GM04503 (cell line): Measurements from ENCODE around the gene PTOV1.
"Not testable (repeated sequence)": the region's sequence is repeated elsewhere in the genome, so short reads cannot be mapped to it uniquely, and the experiment has no call there.

Source experiments
- DNase-seq: peaks from one replicate; pipeline ENCODE4 v3.0.0-alpha.2; 2012; ENCODE audit warnings: low read depth

The PTOV1 gene

DNA sequence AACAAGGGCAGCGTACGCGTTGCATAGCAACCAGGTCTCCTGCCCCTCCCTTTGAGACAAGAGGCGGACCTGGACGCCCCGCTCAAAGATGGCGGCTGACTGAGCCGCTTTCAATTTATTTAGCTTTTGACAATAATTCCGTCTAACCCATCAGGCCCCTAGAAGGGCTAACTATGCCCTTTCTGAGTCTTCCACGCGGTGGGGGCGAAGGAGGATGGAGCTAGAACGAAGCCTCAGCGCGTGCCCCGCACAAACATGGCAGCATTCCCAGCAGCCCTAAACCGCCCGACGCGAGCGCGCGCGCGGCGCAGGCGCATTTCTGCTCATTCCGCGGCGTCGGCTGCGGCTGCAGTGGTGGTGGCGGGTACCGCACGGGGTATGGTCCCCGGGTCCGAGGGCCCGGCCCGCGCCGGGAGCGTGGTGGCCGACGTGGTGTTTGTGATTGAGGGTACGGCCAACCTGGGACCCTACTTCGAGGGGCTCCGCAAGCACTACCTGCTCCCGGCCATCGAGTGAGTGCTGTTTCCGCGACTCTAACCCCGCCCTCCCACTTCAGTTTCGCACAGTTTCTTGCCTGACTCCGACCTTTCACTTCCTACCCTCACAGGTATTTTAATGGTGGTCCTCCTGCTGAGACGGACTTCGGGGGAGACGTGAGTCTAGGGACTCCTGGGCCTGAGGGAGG, 32.9 kb upstream of the PTOV1 start, which contains the start of gene MED25:
MED25 (plus strand) TSS at position 326 of the 685 bp plus-strand sequence; CDS start at position 379, 53 bp downstream.
- peak; percentile 53 for DNase-seq

DNA sequence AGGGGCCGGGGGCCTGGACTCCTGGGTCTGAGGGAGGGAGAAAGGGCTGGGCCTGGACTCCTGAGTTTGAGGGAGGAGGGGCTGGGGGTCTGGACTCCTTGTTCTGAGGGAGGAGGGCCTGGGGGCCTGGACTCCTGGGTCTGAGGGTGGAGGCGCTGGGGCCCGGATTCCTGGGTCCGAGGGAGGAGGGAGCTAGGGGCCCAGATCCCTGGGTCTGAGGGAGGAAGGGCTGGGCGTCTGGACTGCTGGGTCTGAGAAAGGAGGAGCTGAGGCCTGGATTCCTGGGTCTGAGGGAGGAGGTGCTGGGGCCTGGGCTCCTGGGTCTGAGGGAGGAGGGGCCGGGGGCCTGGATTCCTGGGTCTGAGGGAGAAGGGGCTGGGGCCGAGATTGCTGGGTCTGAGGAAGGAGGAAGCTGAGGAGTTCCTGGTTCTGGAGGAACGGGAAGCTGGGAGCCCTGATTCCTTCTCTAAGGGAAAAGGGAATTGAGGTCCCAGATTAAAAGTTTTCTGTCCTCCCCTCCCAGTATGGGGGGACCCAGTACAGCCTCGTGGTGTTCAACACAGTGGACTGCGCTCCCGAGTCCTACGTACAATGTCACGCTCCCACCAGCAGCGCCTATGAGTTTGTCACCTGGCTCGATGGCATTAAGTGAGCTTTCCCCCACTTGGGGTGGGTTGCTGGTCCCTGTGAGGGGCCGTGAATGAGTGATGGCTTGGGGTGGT, 32.1 kb upstream of the PTOV1 start:
- no peak for DNase-seq

GRCh38 chr19:49819452-49820115, 31.4 kb upstream of the PTOV1 start:
- DNase-seq, result not testable (repeated sequence)

GRCh38 chr19:49820125-49820524, 30.8 kb upstream of the PTOV1 start:
- DNase-seq, result no peak

- no peak for DNase-seq
Measured at GRCh38 chr19:49823472-49823871, 27.5 kb upstream of the PTOV1 start.

- no peak for DNase-seq
Measured at GRCh38 chr19:49824662-49825061, 26.3 kb upstream of the PTOV1 start.

DNA sequence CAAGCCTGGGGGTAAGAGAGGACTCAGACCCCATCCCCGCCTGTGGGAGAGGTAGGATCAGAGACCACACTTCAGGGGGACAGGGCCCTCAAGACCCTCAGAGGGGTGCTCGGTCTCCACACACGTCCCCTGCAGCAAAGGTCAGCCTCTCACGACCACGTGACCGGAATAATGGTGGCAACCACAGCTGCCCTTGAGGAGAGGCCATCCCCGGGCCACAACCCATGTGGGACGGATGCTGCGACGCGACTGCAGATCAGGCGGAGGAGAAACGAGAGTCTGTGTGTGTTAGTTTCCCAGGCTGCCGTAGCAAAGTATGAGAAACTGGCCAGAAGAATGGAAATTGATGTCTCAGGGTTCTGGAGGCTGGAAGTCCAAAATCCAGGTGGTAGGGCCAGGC, 23.9 kb upstream of the PTOV1 start:
- DNase-seq, result no peak

GRCh38 chr19:49829200-49829599, 21.8 kb upstream of the PTOV1 start:
- no peak for DNase-seq

DNA sequence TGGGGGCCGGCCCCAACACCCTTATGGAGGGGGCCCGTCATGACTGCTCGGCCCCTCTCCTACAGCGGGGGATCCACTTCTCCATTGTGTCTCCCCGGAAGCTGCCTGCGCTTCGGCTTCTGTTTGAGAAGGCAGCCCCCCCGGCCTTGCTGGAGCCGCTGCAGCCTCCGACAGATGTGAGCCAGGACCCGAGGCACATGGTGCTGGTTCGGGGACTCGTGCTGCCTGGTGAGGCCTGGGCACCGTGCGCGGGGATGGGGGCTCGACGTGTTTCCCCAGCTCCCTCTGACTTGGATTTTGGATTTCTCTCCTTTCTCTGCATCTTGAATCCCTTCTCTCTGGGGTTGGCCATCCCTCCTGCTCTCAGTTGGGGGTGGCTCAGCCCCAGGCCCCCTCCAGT, 21.2 kb upstream of the PTOV1 start:
- DNase-seq, result no peak

DNA sequence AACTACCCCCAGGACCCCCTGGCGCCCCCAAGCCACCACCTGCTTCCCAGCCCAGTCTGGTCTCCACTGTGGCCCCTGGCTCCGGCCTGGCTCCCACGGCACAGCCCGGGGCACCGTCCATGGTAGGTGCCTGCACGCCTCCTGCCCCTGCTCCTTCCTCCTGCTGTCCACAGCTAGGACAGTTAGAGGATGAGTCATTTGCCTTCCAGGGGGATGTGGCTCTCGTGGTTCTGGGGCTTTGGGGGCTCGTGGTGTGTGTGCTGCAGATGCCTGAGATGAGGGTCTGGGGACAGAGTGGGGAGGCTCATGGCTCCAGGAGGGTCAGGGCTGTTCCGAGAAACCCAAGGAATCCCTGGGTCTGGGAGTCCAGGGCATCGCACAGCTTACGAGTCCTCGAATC, 20.2 kb upstream of the PTOV1 start:
- no peak for DNase-seq

- no peak for DNase-seq
Measured at GRCh38 chr19:49831592-49831991, 19.4 kb upstream of the PTOV1 start.

GRCh38 chr19:49832556-49832955, 18.4 kb upstream of the PTOV1 start:
- DNase-seq, result no peak

DNA sequence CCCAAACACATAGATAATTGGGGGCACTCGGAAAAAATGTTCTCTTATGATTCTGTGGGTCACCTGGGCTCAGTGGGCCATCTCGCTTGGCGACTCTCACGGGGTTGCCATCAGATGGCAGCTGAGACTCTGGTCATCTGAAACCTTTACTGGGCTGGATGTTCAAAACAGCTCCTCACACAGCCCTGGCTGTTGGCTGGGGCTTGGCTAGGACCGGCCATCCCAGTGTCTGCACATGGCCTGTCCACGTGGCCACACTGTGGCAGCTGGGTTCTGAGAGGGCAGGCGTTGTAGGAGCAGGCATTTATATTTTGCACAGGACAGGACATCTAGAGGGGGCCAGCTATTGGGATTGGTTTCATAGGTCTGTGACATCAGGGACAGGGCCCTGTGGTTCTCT, 17.4 kb upstream of the PTOV1 start:
- no peak for DNase-seq

DNA sequence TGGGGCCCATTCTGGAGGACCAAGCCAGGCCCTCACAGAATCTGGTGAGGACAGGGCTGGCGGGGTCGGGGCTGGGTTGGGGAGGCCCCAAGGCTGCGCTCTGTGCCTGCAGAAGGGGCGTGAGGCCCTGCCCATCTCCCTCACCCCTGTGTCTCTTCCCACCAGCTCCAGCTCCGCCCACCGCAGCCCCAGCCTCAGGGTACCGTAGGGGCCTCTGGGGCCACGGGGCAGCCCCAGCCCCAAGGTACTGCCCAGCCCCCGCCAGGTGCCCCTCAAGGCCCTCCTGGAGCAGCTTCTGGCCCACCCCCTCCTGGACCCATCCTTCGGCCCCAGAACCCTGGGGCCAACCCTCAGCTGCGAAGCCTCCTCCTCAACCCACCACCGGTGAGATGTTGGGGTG, 15.4 kb upstream of the PTOV1 start:
- no peak for DNase-seq

DNA sequence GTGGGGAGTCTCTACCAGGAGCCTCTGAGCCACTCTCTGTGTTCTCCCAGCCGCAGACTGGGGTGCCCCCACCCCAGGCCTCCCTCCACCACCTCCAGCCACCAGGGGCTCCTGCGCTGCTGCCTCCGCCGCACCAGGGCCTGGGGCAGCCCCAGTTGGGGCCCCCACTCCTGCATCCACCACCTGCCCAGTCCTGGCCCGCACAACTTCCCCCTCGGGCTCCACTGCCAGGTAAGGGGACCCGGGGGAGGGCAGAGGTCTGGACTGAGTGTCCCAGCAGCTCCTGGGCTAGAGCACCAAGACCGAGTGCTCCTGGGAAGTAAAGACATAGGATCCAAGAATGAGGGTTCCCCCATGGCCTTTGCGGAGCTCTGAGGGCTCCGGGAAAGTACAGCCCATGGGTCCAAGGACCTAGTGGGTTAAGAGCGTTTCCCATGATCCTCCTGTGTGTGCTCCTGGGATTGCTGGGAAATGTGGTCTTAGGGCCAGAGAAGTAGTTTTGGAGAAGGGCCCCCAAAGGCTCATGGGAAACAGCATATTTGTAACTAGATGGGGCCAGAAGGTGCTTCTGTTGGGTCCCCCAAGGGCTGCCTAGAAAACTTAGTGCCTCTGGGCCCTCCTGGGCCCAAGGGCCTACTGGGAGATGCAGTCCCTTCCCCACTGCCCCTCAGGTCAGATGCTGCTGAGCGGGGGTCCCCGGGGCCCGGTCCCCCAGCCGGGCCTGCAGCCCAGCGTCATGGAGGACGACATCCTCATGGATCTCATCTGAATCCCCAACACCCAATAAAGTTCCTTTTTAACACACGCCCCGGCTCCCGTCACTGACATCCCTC, 14.6 kb upstream of the PTOV1 start:
- DNase-seq, result no peak

GRCh38 chr19:49837009-49837310, 14.0 kb upstream of the PTOV1 start:
- DNase-seq, result no peak

DNA sequence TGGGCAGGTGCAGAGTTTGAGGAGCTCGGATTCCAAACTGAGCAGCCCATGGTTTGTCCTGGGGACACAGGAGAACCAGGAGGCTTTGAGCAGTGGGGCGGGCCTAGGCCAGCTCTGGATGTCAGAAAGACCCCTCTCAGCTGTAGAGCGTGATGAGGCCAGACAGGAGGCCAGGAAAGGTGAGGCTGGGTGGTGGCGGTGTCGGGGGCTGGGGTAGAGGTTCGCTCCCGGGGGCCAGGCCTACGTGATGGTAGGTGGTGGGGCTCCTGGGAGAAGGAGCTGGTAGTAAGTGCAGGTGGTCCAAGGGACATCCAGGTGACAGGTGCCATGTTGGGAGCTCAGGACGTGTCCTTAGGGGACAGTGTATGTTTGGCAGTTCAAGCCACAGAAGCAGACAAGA, 13.5 kb upstream of the PTOV1 start:
- no peak for DNase-seq

DNA sequence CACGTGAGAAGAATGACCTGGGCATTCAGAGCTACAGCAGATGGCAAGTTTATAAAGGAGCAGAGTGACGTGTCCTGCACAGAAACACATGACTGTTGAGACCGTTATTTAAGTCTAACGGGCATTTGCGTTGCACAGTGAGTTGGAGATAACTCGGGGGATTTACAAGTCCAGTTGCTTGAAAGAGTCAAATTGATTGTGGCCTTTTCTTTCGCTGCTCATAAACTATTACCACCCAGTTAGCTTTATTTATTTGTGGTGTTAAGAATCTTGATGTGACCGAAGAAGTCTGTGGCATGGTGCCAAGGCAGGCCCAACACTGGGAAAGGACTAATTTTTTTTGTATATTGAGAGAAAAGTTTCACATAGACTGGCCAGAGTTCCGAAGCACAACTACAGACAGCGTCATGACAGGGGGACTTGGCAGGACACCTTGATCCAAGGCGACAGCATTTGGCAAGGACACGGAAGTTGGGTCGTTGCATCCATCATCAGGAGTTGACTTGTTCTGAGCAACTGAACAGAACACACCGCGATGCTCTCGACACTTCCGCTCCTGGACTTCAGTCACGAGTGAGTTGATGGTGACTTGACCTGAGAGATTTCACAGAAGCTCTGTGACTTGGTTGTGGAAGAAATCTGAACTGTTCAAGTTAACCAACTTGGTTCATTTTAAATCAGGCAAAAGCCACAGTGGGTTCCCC, 11.9 kb upstream of the PTOV1 start:
- DNase-seq, result no peak

- DNase-seq, result no peak
Measured at GRCh38 chr19:49839713-49840112, 11.2 kb upstream of the PTOV1 start.

DNA sequence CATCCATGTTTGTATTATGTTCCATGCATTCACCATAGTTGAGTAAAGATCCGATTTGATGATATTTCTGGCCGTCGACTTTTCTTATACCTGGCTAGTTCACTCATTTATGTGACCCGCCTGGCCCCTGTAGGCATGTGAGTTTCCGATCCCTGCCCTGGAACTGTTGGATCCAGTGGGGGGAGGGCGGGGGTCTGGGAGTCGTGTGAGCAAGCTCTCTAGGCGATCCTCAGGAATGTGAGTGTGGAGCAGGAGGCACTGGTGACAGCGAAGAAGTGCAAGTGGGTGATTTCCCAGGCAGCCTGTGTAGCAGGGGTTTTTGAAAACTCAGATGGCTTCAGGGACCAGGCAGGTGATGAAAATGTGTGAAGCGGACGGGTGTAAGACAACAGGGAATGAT, 10.6 kb upstream of the PTOV1 start:
- no peak for DNase-seq

- DNase-seq, result no peak
Measured at GRCh38 chr19:49840736-49841249, 10.2 kb upstream of the PTOV1 start.

DNA sequence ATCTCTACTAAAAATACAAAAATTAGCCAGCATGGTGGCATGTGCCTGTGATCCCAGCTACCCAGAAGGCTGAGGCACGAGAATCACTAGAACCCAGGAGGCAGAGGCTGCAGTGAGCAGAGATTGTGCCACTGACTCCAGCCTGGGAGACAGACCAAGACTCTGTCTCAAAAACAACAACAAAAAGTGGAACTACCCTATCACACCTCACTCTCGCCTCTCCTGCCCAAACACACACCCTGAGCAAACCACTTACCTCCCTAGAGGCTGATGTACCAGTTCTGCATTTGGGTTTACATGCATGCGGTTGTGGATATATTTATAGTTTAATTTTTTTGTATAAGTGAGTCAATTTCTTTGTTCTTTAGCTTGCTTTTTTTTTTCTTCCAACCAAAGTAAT, 7.7 kb upstream of the PTOV1 start:
- DNase-seq, result no peak
